Mesenchymal stem cell (in vitro differentiated cells and primary cell): Measurements from ENCODE around the gene GIN1.
A peak's percentile ranks its signal among the peaks of the same experiment; 100 is the strongest.
"Not testable (repeated sequence)": the region's sequence is repeated elsewhere in the genome, so short reads cannot be mapped to it uniquely, and the experiment has no call there.

ENCODE experiments used
- DNase-seq: peaks from one replicate; pipeline ENCODE4 v3.0.0-alpha.2; 2013
- H2AFZ ChIP-seq: one replicate; pipeline ENCODE4 v1.6.1; 2013; ENCODE audit warnings: low read depth, mild to moderate bottlenecking, control low read depth, inconsistent platforms, low read length, moderate library complexity
- H2AK5ac ChIP-seq: 2 replicates; pipeline ENCODE4 v1.6.1; 2013; ENCODE audit warnings: low read length, moderate library complexity, mild to moderate bottlenecking, inconsistent platforms; ENCODE audit not compliant: severe bottlenecking
- H2BK120ac ChIP-seq: one replicate; pipeline ENCODE4 v1.6.1; 2013; ENCODE audit warnings: low read depth, mild to moderate bottlenecking, inconsistent platforms, low read length, moderate library complexity
- H2BK12ac ChIP-seq, 2 experiments: one replicate each; pipeline ENCODE4 v1.6.1; 2013; ENCODE audit warnings: inconsistent platforms in 2 of 2, low read length in 2 of 2, mild to moderate bottlenecking in 2 of 2, moderate library complexity in 2 of 2, control low read depth in 1 of 2
- H2BK15ac ChIP-seq: one replicate; pipeline ENCODE4 v1.6.1; 2013; ENCODE audit warnings: mild to moderate bottlenecking, low read depth, inconsistent platforms; ENCODE audit not compliant: poor library complexity, severe bottlenecking
- H2BK5ac ChIP-seq: 2 replicates; pipeline ENCODE4 v1.6.1; 2013; ENCODE audit warnings: low read depth, mild to moderate bottlenecking, low read length, control low read depth, inconsistent platforms; ENCODE audit not compliant: poor library complexity, severe bottlenecking
- H3K14ac ChIP-seq, 2 experiments: one replicate each; pipeline ENCODE4 v1.6.1; 2013; ENCODE audit warnings: inconsistent platforms in 2 of 2, low read length in 2 of 2, control low read depth in 1 of 2, mild to moderate bottlenecking in 1 of 2, moderate library complexity in 1 of 2
- H3K18ac ChIP-seq, 2 experiments: one replicate each; pipeline ENCODE4 v1.6.1; 2013; ENCODE audit warnings: inconsistent platforms in 2 of 2, low read length in 2 of 2, control low read depth in 1 of 2, low read depth in 1 of 2, mild to moderate bottlenecking in 1 of 2
- H3K23ac ChIP-seq, 2 experiments: one replicate each; pipeline ENCODE4 v1.6.1; 2013; ENCODE audit warnings: inconsistent platforms in 2 of 2, low read length in 2 of 2, mild to moderate bottlenecking in 2 of 2, moderate library complexity in 2 of 2, control low read depth in 1 of 2
- H3K27ac ChIP-seq: 2 replicates; pipeline ENCODE4 v1.5.1; 2013; ENCODE audit warnings: mild to moderate bottlenecking, moderate library complexity, low read length, control low read depth, inconsistent platforms; ENCODE audit not compliant: poor library complexity, severe bottlenecking
- H3K27me3 ChIP-seq, 2 experiments: 2 replicates each; pipeline versions ENCODE4 v1.6.1 to v1.7.0; 2013; ENCODE audit warnings: low read length in 2 of 2, mild to moderate bottlenecking in 2 of 2, moderate library complexity in 2 of 2, control low read depth in 1 of 2, inconsistent platforms in 1 of 2; ENCODE audit not compliant: control insufficient read depth in 1 of 2, insufficient read depth in 1 of 2
- H3K36me3 ChIP-seq, 2 experiments: 2 replicates each; pipeline versions ENCODE4 v1.6.1 to v1.7.0; 2013; ENCODE audit warnings: low read length in 2 of 2, control low read depth in 1 of 2, inconsistent platforms in 1 of 2, low read depth in 1 of 2, mild to moderate bottlenecking in 1 of 2; ENCODE audit not compliant: insufficient read depth in 2 of 2, control insufficient read depth in 1 of 2
- H3K4ac ChIP-seq, 2 experiments: one replicate each; pipeline ENCODE4 v1.6.1; 2013; ENCODE audit warnings: inconsistent platforms in 2 of 2, low read length in 2 of 2, mild to moderate bottlenecking in 2 of 2, moderate library complexity in 2 of 2, control low read depth in 1 of 2, low read depth in 1 of 2
- H3K4me1 ChIP-seq: 2 replicates; pipeline ENCODE4 v1.6.1; 2013; ENCODE audit warnings: low read depth, low read length, control low read depth; ENCODE audit not compliant: control insufficient read depth, insufficient read depth
- H3K4me2 ChIP-seq: 2 replicates; pipeline ENCODE4 v1.6.1; 2013; ENCODE audit warnings: low read length, mild to moderate bottlenecking, inconsistent platforms; ENCODE audit not compliant: poor library complexity, severe bottlenecking
- H3K4me3 ChIP-seq, 2 experiments: 2 replicates each; pipeline versions ENCODE4 v1.5.1 to v1.7.0; 2013; ENCODE audit warnings: low read length in 2 of 2, mild to moderate bottlenecking in 2 of 2, control low read depth in 1 of 2, low read depth in 1 of 2; ENCODE audit not compliant: insufficient read depth in 1 of 2
- H3K79me1 ChIP-seq: replicated peaks from 2 replicates; pipeline ENCODE4 v1.6.1; 2013; ENCODE audit warnings: mild to moderate bottlenecking, control low read depth, low read length, inconsistent platforms; ENCODE audit not compliant: poor library complexity, severe bottlenecking
- H3K9ac ChIP-seq: 2 replicates; pipeline ENCODE4 v1.7.0; 2013; ENCODE audit warnings: mild to moderate bottlenecking, low read length, moderate library complexity
- H3K9me3 ChIP-seq: 2 replicates; pipeline ENCODE4 v1.7.0; 2013; ENCODE audit warnings: mild to moderate bottlenecking, low read length; ENCODE audit not compliant: control insufficient read depth
- H4K8ac ChIP-seq: one replicate; pipeline ENCODE4 v1.6.1; 2013; ENCODE audit warnings: inconsistent platforms, mild to moderate bottlenecking, low read length, moderate library complexity
- H4K91ac ChIP-seq: one replicate; pipeline ENCODE4 v1.6.1; 2013; ENCODE audit warnings: mild to moderate bottlenecking, low read length, inconsistent platforms
- WGBS: methylation state at CpG from one replicate; pipeline ENCODE4 v1.1.7; 2013; ENCODE audit warnings: mixed read lengths; 5-methylcytosine and 5-hydroxymethylcytosine counted together

The GIN1 gene

DNA sequence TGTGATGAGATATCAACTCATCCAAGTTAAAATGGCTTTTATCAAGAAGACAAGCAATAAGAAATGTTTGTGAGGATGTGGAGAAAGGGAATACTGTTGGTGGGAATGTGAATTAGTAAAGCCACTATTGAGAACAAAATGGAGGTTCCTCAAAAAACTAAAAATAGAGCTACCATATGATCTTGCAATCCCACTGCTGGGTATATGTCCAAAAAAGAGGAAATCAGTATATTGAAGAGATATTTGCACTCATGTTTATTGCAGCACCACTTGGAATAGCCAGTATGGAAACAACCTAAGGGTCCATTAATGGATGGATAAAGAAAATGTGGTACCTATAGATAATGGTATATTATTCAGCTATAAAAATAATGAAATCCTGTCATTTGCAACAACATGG, 25.3 kb upstream of the GIN1 start:
- no peak overlapping the region for H3K27ac ChIP-seq
- H3K4me3 ChIP-seq, result no peak overlapping the region
- H3K4ac ChIP-seq, result no peak overlapping the region

DNA sequence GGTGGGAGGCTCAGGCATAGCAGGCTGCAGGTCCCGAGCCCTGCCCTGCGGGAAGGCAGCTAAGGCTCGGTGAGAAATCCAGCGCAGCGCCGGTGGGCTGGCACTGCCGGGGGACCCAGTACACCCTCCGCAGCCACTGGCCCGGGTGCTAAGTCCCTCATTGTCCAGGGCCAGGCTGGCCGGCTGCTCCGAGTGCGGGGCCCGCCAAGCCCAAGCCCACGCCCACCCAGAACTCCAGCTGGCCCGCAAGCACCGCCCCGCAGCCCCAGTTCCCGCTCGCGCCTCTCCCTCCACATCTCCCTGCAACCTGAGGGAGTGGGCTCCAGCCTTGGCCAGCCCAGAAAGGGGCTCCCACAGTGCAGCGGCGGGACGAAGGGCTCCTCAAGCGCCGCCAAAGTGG, 22.2 kb upstream of the GIN1 start:
- not testable (repeated sequence) for H2BK12ac ChIP-seq, H3K27me3 ChIP-seq, H3K4me1 ChIP-seq, H3K4me2 ChIP-seq, H3K9me3 ChIP-seq, H2AFZ ChIP-seq, H3K4me3 ChIP-seq, H3K23ac ChIP-seq, H3K9ac ChIP-seq, H3K79me1 ChIP-seq, DNase-seq, H2BK5ac ChIP-seq, H3K18ac ChIP-seq, H3K27ac ChIP-seq, H3K14ac ChIP-seq, H3K4ac ChIP-seq, H4K8ac ChIP-seq, H2AK5ac ChIP-seq, H2BK120ac ChIP-seq, H4K91ac ChIP-seq
- Histone ChIP-seq H3K36me3 (peaks cover 13 to 47% of the 10 kb centered on the region in 2 experiments), H2BK15ac (peak overlapping the region; percentile 52)
- over 99% methylated on average over 22 of the region's 25 CpGs for WGBS

More for the DNA sequence above, 25.3 kb upstream of the GIN1 start:
- Histone ChIP-seq H2AFZ (no peak overlapping the region), H3K23ac (no peak overlapping the region), H3K14ac (no peak overlapping the region), H3K9me3 (no peaks in the 10 kb centered on the region), H3K27me3 (no peaks in the 10 kb centered on the region), H2BK15ac (no peak overlapping the region), H3K79me1 (peaks cover 2% of the 10 kb centered on the region), H3K9ac (no peak overlapping the region), H2BK5ac (no peak overlapping the region), H4K91ac (no peak overlapping the region), H2BK12ac (no peak overlapping the region), H3K36me3 (peaks cover 13 to 43% of the 10 kb centered on the region in 2 experiments), H2AK5ac (no peak overlapping the region), H2BK120ac (no peak overlapping the region), H3K4me1 (no peaks in the 10 kb centered on the region), H4K8ac (no peak overlapping the region), H3K4me2 (no peak overlapping the region), H3K18ac (no peak overlapping the region)
- no peak for DNase-seq

DNA sequence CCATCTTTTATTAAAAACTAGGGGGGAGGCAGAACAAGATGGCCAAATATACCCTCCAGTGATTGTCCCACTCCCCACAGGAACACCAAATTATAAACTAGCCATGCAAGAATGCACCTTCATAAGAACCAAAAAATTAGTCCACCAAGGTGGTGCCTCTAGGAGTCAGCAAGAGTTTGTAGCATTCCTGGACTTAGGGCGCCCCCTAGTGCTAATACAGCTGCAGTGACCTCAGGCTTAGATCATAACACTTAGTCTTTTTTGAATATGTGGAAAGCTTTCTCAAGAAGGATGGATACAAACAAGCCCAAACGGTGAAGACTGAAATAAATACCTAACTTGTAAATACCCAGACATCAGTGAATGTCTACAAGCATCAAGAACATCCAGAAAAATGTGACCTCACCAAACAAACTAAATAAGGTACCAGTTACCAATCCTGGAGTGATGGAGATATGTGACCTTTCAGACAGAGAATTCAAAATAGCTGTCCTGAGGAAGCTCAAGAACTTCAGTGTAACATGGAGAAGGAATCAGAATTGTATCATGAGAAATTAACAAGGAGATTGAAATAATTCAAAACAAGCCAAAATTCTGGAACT, 19.4 kb upstream of the GIN1 start:
- Histone ChIP-seq H2BK5ac (no peak overlapping the region), H3K36me3 (peaks cover 13 to 55% of the 10 kb centered on the region in 2 experiments), H3K23ac (no peak overlapping the region), H3K4me3 (no peak overlapping the region), H3K4me2 (no peak overlapping the region), H3K27me3 (no peaks in the 10 kb centered on the region), H2AK5ac (no peak overlapping the region), H2BK12ac (no peak overlapping the region), H3K79me1 (peaks cover 7% of the 10 kb centered on the region), H3K27ac (no peak overlapping the region), H3K4ac (no peak overlapping the region), H3K18ac (no peak overlapping the region), H3K9me3 (no peaks in the 10 kb centered on the region), H3K4me1 (no peaks in the 10 kb centered on the region), H3K14ac (no peak overlapping the region), H2AFZ (no peak overlapping the region), H2BK120ac (no peak overlapping the region), H2BK15ac (no peak overlapping the region), H3K9ac (no peak overlapping the region), H4K91ac (no peak overlapping the region), H4K8ac (no peak overlapping the region)
- DNase-seq, result peak; percentile 78
- 0% methylated on average over 1 of the region's 2 CpGs for WGBS

DNA sequence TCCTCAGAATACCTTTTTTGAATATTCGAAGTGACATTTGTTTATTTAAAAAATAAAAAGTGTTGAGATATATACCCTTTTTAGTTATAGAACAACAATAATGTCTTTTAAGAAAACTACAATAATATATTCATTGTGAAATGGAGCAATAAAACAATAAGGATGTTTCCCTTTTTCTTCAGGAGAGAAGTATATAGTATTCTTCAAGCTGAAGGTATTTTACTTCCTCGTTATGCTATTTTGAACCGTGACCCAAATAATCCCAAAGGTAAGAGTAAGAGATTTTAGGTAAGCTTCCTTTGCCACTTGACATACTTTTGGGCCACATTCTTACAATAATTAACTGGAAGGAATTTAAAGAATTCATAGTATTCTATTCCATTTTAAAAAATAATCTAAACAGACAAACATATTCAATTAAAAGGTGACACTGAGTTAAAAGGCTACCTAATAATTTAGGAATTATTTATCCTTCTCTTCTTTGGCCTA, 18.3 kb upstream of the GIN1 start:
- 100% methylated on average over 1 of the region's 3 CpGs for WGBS
- H3K18ac ChIP-seq, result no peak overlapping the region
- no peak overlapping the region for H3K4me2 ChIP-seq

More for the DNA sequence above, 18.3 kb upstream of the GIN1 start:
- no peak overlapping the region for H2AFZ ChIP-seq
- H3K4me3 ChIP-seq, result no peak overlapping the region
- H3K79me1 ChIP-seq, result peaks cover 7% of the 10 kb centered on the region
- no peaks in the 10 kb centered on the region for H3K9me3 ChIP-seq
- no peak overlapping the region for H3K27ac ChIP-seq
- H3K9ac ChIP-seq, result no peak overlapping the region
- H3K4ac ChIP-seq, result no peak overlapping the region
- H3K36me3 ChIP-seq, result peaks cover 13 to 60% of the 10 kb centered on the region in 2 experiments
- no peak overlapping the region for H3K23ac ChIP-seq
- H4K91ac ChIP-seq, result no peak overlapping the region
- H3K27me3 ChIP-seq, result no peaks in the 10 kb centered on the region
- H2BK15ac ChIP-seq, result no peak overlapping the region
- H2AK5ac ChIP-seq, result no peak overlapping the region
- DNase-seq, result no peak
- H3K14ac ChIP-seq, result no peak overlapping the region
- H2BK12ac ChIP-seq, result no peak overlapping the region
- no peak overlapping the region for H4K8ac ChIP-seq
- H3K4me1 ChIP-seq, result no peaks in the 10 kb centered on the region
- no peak overlapping the region for H2BK5ac ChIP-seq
- no peak overlapping the region for H2BK120ac ChIP-seq
